ENCODE results near the gene HSPA12A. TPM values are rescaled to one million over a fixed set of nuclear protein-coding genes. Genes with fewer than 3 reads are reported as not detected.

HSPA12A gene
- total RNA-seq, 1 experiment from 2014 or later: 1.4 TPM

GRCh38 chr10:116679351-116679750 lies 63.0 kb downstream of the HSPA12A start:
- intact Hi-C loops (cut with micrococcal nuclease; ENCODE audit: unreplicated experiment): no loop called here
- CTCF ChIA-PET: no interaction called here

GRCh38 chr10:116676633-116677032 lies 65.7 kb downstream of the HSPA12A start:
- no peak overlapping the region for H3K4me3 ChIP-seq (ENCODE audit: low read depth, low read length, poor library complexity, severe bottlenecking)

More at GRCh38 chr10:116679351-116679750, 63.0 kb downstream of the HSPA12A start:
- Histone ChIP-seq H3K36me3 (ENCODE audit: insufficient read depth, low read length, poor library complexity, severe bottlenecking) (no peaks in the 10 kb centered on the region), H3K27ac (ENCODE audit: low read depth, low read length, poor library complexity, severe bottlenecking) (no peak overlapping the region), H3K4me3 (ENCODE audit: low read depth, low read length, poor library complexity, severe bottlenecking) (no peak overlapping the region), H3K9me3 (ENCODE audit: low read depth, low read length, poor library complexity, severe bottlenecking) (no peaks in the 10 kb centered on the region), H3K27me3 (replicated peaks; ENCODE audit: insufficient read depth, low read depth, low read length, poor library complexity) (peaks cover 3% of the 10 kb centered on the region), H3K4me1 (ENCODE audit: insufficient read depth, low read length, poor library complexity, severe bottlenecking) (no peaks in the 10 kb centered on the region)
- BruUV-seq (replicated peaks): no TSS peak
- TF ChIP-seq EZH2 (IDR thresholded peaks at IDR 0.05; ENCODE audit: borderline replicate concordance, low read depth, low read length, poor library complexity, severe bottlenecking) (no peak), CTCF (conservative IDR thresholded peaks at IDR 0.05; ENCODE audit: low read depth, low read length) (no peak)
- POLR2A ChIA-PET (ENCODE audit: low non-redundant PET): no interaction called here
- no peak for DNase-seq (ENCODE audit: low spot score)

GRCh38 chr10:116676118-116676517 lies 66.2 kb downstream of the HSPA12A start:
- no TSS peak for BruUV-seq (replicated peaks)
- no peak for TF ChIP-seq CTCF (conservative IDR thresholded peaks at IDR 0.05; ENCODE audit: low read depth, low read length)
- TF ChIP-seq EZH2 (IDR thresholded peaks at IDR 0.05; ENCODE audit: borderline replicate concordance, low read depth, low read length, poor library complexity, severe bottlenecking): no peak
- peaks cover 9% of the 10 kb centered on the region for H3K27me3 ChIP-seq (replicated peaks; ENCODE audit: insufficient read depth, low read depth, low read length, poor library complexity)
- no peaks in the 10 kb centered on the region for H3K36me3 ChIP-seq (ENCODE audit: insufficient read depth, low read length, poor library complexity, severe bottlenecking)
- H3K4me1 ChIP-seq (ENCODE audit: insufficient read depth, low read length, poor library complexity, severe bottlenecking): no peaks in the 10 kb centered on the region
- no peak overlapping the region for H3K27ac ChIP-seq (ENCODE audit: low read depth, low read length, poor library complexity, severe bottlenecking)
- no peak for DNase-seq (ENCODE audit: low spot score)
- POLR2A ChIA-PET (ENCODE audit: low non-redundant PET): no interaction called here
- H3K9me3 ChIP-seq (ENCODE audit: low read depth, low read length, poor library complexity, severe bottlenecking): no peaks in the 10 kb centered on the region
- intact Hi-C loops (cut with micrococcal nuclease; ENCODE audit: unreplicated experiment): no loop called here
- H3K4me3 ChIP-seq (ENCODE audit: low read depth, low read length, poor library complexity, severe bottlenecking): no peak overlapping the region
- CTCF ChIA-PET: no interaction called here

More at GRCh38 chr10:116676633-116677032, 65.7 kb downstream of the HSPA12A start:
- TF ChIP-seq EZH2 (IDR thresholded peaks at IDR 0.05; ENCODE audit: borderline replicate concordance, low read depth, low read length, poor library complexity, severe bottlenecking) (no peak), CTCF (conservative IDR thresholded peaks at IDR 0.05; ENCODE audit: low read depth, low read length) (no peak)
- DNase-seq (ENCODE audit: low spot score): no peak
- H3K27ac ChIP-seq (ENCODE audit: low read depth, low read length, poor library complexity, severe bottlenecking): no peak overlapping the region
- no TSS peak for BruUV-seq (replicated peaks)
- POLR2A ChIA-PET (ENCODE audit: low non-redundant PET): interaction anchor here (0.6 kb wide), 1 partner anchor 48 kb away, joined by 3 read pairs; no protein-coding TSS in a partner anchor
- no peaks in the 10 kb centered on the region for H3K9me3 ChIP-seq (ENCODE audit: low read depth, low read length, poor library complexity, severe bottlenecking)
- CTCF ChIA-PET: no interaction called here
- intact Hi-C loops (cut with micrococcal nuclease; ENCODE audit: unreplicated experiment): no loop called here
- H3K36me3 ChIP-seq (ENCODE audit: insufficient read depth, low read length, poor library complexity, severe bottlenecking): no peaks in the 10 kb centered on the region
- H3K27me3 ChIP-seq (replicated peaks; ENCODE audit: insufficient read depth, low read depth, low read length, poor library complexity): peaks cover 9% of the 10 kb centered on the region
- no peaks in the 10 kb centered on the region for H3K4me1 ChIP-seq (ENCODE audit: insufficient read depth, low read length, poor library complexity, severe bottlenecking)

Data from A673 (cell line).